GM18505 (cell line): ENCODE measurements around the gene KCTD10.

Experiments used
- ATAC-seq: cut with Tn5 transposase; IDR thresholded peaks from one replicate; pipeline ENCODE4 v1.9.1; 2021; ENCODE audit not compliant: unreplicated experiment
- POLR2A ChIP-seq: IDR thresholded peaks from 4 replicates; pipeline ENCODE4 v1.6.1; 2011; ENCODE audit warnings: borderline replicate concordance; ENCODE audit not compliant: insufficient read depth, insufficient read length; ENCODE audit errors: extremely low read depth

Gene KCTD10

DNA sequence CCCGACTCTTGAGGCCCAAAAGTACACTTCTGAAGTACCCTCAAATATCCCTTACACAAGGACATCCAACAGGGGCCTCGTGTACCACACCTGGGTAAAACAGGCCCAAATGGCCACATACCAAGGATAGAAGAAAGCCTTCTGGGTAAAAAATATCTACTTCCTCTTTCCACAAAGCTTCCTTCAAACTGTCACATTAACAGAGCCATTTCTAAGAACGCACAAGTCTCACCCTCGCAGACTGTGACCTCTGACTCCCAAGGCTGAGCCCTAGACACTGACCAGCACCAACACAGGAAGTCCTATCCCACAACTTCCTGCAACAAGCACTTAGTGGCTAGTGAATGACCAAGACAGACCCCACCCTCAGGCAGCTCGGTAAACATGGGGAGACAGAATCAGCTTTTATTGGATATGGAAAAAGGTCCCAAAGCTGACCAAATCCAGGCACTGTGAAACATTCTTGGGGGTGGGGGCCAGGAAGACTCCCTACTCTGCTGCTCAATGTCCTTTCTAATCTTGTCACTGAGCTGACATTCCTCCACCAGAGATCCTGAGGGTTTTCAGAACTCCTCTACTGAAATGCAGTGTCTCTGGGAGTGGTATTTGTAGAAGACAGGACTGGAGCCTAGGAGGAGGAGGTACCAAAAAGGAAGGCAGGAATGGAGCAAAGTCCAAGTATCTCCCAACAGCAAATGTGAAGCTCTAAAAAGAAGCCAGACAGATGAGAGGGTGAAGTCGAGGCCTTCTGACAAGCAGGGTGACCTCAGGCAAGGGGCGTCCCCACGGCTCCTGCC lies 15.9 kb downstream of the KCTD10 start:
- TF ChIP-seq POLR2A, result no peak
- no peak for ATAC-seq

GRCh38 chr12:109460538-109460937 lies 16.6 kb downstream of the KCTD10 start:
- ATAC-seq, result no peak
- no peak for TF ChIP-seq POLR2A

DNA sequence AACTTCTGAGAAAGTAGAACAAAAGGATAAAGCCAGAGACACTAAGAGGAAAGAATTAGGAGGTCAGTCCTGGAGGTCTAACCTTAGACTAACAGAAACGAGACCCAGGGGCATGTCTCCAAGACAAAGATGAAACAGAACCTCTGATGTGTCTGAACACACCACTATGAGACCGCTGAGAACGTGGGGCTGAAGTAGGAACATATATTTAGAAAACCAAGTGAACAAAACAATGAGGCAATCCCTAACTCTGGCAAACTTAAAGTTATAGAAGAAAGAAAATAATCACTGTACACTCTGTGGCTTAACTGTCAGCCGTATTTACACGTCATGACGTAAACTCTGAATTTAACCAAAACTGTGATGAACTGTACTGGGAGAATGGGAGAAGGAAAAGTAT lies 17.9 kb downstream of the KCTD10 start:
- no peak for ATAC-seq
- no peak for TF ChIP-seq POLR2A

- ATAC-seq, result no peak
- TF ChIP-seq POLR2A, result no peak
These were observed 18.3 kb downstream of the KCTD10 start for GRCh38 chr12:109458771-109459208.

- ATAC-seq, result no peak
- TF ChIP-seq POLR2A, result no peak
These were observed 19.0 kb downstream of the KCTD10 start for GRCh38 chr12:109458086-109458485.

GRCh38 chr12:109455706-109456105 lies 21.4 kb downstream of the KCTD10 start:
- no peak for TF ChIP-seq POLR2A
- no peak for ATAC-seq

GRCh38 chr12:109452489-109452888 lies 24.6 kb downstream of the KCTD10 start:
- ATAC-seq, result no peak
- no peak for TF ChIP-seq POLR2A

- no peak for ATAC-seq
- no peak for TF ChIP-seq POLR2A
These were observed 25.7 kb downstream of the KCTD10 start for GRCh38 chr12:109451400-109451799.

DNA sequence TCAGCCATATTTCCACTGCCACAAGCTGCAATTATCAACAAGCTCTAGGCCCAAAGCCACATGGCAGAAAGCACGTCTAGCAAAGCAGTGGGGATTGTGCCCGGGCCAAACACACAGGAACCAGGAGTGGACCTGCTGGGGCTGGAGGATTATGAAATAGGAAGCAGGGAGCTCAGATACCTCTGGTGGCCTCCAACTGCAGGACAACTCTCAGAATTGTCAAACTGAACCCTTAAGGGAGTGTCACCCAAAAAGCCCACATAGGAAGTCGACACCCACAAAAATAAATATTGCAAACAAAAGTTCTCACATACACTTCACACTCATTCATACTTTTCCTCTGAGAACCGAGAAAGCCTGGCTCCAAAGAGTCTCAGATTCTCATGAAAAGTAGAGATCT lies 26.1 kb downstream of the KCTD10 start:
- TF ChIP-seq POLR2A, result no peak
- ATAC-seq, result no peak

DNA sequence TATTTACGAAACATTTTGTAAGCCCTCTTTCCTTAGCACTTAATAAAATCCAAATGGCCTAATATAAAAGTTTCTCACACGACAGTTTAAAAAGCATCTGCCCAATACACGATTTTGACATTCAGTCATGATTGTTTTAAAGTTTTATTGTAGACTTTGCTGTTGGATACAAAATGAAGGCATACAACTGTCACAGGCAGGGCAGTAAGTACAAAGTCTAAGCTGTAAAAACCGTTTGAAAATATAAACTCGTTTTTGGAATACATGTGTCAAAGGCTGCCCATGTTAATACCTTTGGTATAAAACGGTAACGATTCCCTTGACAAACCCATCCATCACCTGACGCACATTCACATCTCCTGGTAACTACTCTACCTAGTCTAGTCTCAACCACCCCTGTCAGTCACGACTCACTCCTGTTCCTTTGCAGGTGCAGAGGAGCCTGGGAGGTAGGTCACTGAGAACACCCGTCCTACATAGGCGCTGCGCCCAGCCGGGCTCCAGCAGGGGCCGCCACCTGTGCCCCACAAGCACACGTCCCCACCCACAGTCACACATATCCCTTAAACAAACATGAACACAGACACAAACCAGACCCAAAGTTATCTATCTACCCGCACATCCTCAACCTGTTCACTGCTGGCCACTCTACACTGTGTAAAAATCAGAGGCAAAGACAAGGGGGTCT lies 27.1 kb downstream of the KCTD10 start:
- no peak for TF ChIP-seq POLR2A
- ATAC-seq, result no peak

DNA sequence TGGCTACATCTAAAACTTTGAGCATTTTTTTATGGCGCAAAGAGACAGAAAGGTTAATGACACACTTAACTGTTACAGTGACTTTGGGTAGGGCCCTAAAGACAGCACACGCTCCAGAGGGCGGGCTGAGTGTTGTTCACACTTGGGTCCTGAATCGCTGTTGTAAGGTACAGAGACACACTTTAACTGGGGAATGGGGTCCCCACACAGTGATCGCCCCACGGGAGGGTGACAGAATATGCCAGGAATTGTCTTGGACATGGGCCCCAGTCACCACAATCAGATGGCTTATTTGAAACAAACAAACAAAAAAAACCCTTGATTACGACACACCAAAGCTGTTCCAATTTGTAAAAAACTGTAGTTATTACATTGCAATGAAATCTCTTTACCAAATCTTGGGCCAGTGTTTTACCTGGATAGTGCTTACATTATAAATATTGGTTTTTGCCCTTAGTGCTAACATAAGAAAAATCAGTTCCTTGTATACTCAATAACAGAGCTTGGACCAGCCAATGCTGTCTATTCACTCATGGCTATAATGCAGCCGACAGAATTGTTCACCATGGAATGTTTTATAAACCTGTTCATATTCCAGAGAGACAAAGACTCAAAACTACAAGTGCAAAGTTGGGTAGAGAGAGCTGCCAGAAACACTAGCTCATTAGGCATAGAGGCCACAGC lies 28.3 kb downstream of the KCTD10 start:
- no peak for TF ChIP-seq POLR2A
- no peak for ATAC-seq

GRCh38 chr12:109448272-109448671 lies 28.8 kb downstream of the KCTD10 start:
- no peak for ATAC-seq
- no peak for TF ChIP-seq POLR2A

DNA sequence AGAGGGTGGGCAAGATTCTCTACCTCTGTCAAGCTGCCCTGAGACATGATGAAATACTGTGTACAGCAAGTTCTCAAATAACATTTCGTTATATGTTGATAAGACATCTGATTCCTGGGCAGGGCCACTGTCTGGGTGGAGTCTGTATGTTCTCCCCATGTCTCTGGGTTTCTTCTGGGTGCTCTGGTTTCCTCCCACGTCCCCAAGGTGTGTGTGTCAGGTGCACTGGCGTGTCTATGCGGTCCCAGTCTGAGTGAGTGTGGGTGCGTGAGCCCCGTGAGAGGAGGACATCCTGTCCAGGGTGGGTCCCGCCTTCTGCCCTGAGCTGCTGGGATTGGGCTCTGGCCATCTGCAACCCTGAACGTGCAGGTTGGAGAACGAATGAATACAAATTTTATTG lies 29.6 kb downstream of the KCTD10 start:
- no peak for ATAC-seq
- TF ChIP-seq POLR2A, result no peak
